A673 (cell line): ENCODE data around the gene TMEM165. TPM values are rescaled to one million over a fixed set of nuclear protein-coding genes. Genes with fewer than 3 reads are reported as not detected.

Source experiments
- BruUV-seq: library from RNA; stranded (reverse); fragments of 400-500 nt; replicated peaks from 2 replicates; lab custom pipeline; 2021; lab: Mats Ljungman, UMichigan
- CTCF ChIA-PET: fragments of 300-600 bp; sonication (Branson Sonifier 250); formaldehyde crosslinking; loops from one replicate; lab custom pipeline; 2022; ENCODE audit warnings: antibody characterized with exemption; lab: Charles Lee
- POLR2A ChIA-PET: fragments of 300-600 bp; sonication (Branson Sonifier 250); formaldehyde crosslinking; loops from one replicate; lab custom pipeline; 2022; ENCODE audit warnings: antibody characterized with exemption; ENCODE audit not compliant: low non-redundant PET; lab: Charles Lee
- DNase-seq: peaks from one replicate; pipeline ENCODE4 v3.0.0-alpha.2; 2015; ENCODE audit warnings: low spot score
- H3K27ac ChIP-seq: fragments of 200-600 bp; sonication (generic); 2 replicates; pipeline ENCODE4 v1.5.1; 2016; ENCODE audit warnings: mixed run types, low read depth, mild to moderate bottlenecking, mixed read lengths, antibody characterized with exemption, low read length; ENCODE audit not compliant: poor library complexity, severe bottlenecking
- H3K27me3 ChIP-seq: fragments of 200-600 bp; sonication (generic); replicated peaks from 2 replicates; pipeline ENCODE4 v1.6.1; 2017; ENCODE audit warnings: mixed run types, low read depth, mild to moderate bottlenecking, mixed read lengths, antibody characterized with exemption, low read length; ENCODE audit not compliant: insufficient read depth, poor library complexity
- H3K36me3 ChIP-seq: fragments of 200-600 bp; sonication (generic); 2 replicates; pipeline ENCODE4 v1.6.1; 2016; ENCODE audit warnings: mixed run types, mild to moderate bottlenecking, mixed read lengths, antibody characterized with exemption, low read length; ENCODE audit not compliant: insufficient read depth, poor library complexity, severe bottlenecking
- H3K4me1 ChIP-seq: fragments of 200-600 bp; sonication (generic); 2 replicates; pipeline ENCODE4 v1.6.1; 2017; ENCODE audit warnings: mixed run types, mild to moderate bottlenecking, mixed read lengths, antibody characterized with exemption, low read length; ENCODE audit not compliant: insufficient read depth, poor library complexity, severe bottlenecking
- H3K4me3 ChIP-seq: fragments of 200-600 bp; sonication (generic); 2 replicates; pipeline ENCODE4 v1.5.1; 2016; ENCODE audit warnings: low read depth, mixed run types, mild to moderate bottlenecking, mixed read lengths, low read length; ENCODE audit not compliant: poor library complexity, severe bottlenecking
- H3K9me3 ChIP-seq: fragments of 200-600 bp; sonication (generic); 2 replicates; pipeline ENCODE4 v1.6.1; 2016; ENCODE audit warnings: mixed run types, low read depth, mild to moderate bottlenecking, mixed read lengths, antibody characterized with exemption, low read length; ENCODE audit not compliant: poor library complexity, severe bottlenecking
- CTCF ChIP-seq: fragments of 300-800, 200-600 bp; sonication (generic); conservative IDR thresholded peaks from 2 replicates; pipeline ENCODE4 v1.5.1; 2017; ENCODE audit warnings: low read depth, mild to moderate bottlenecking, antibody characterized with exemption, low read length, moderate library complexity, mixed read lengths
- EZH2 ChIP-seq: fragments of 200-600 bp; sonication (generic); IDR thresholded peaks from 2 replicates; pipeline ENCODE4 v1.6.1; 2017; ENCODE audit warnings: borderline replicate concordance, low read depth, mild to moderate bottlenecking, mixed read lengths, antibody characterized with exemption, low read length; ENCODE audit not compliant: poor library complexity, severe bottlenecking
- intact Hi-C: fragments of 100-400 bp; cut with micrococcal nuclease; formaldehyde crosslinking; loops from one replicate; pipeline ENCODE4 v1.10.0; 2022; ENCODE audit not compliant: unreplicated experiment
- total RNA-seq: library from RNA; stranded (reverse); gene quantifications from 2 replicates; pipeline ENCODE4 v1.2.3, GENCODE V29; 2021

TMEM165 gene
- total RNA-seq, 1 experiment from 2014 or later = 34.7 TPM

GRCh38 chr4:55398966-55399365 is 3.2 kb downstream of the TMEM165 start:
- TF ChIP-seq CTCF (no peak), EZH2 (no peak)
- DNase-seq = no peak

GRCh38 chr4:55399581-55399980 is 3.8 kb downstream of the TMEM165 start:
- ChIA-PET POLR2A (no interaction called here), CTCF (no interaction called here)
- no peak for TF ChIP-seq EZH2
- no peak for TF ChIP-seq CTCF
- peaks cover 9% of the 10 kb centered on the region for H3K4me1 ChIP-seq
- no peak overlapping the region for H3K27ac ChIP-seq
- DNase-seq = no peak
- BruUV-seq = no TSS peak
- no peaks in the 10 kb centered on the region for H3K36me3 ChIP-seq
- H3K9me3 ChIP-seq = no peaks in the 10 kb centered on the region
- intact Hi-C loops = no loop called here
- no peaks in the 10 kb centered on the region for H3K27me3 ChIP-seq
- no peak overlapping the region for H3K4me3 ChIP-seq

More at GRCh38 chr4:55398966-55399365, 3.2 kb downstream of the TMEM165 start:
- POLR2A ChIA-PET = no interaction called here
- Histone ChIP-seq H3K36me3 (no peaks in the 10 kb centered on the region), H3K4me3 (no peak overlapping the region), H3K27me3 (no peaks in the 10 kb centered on the region), H3K4me1 (peaks cover 9% of the 10 kb centered on the region), H3K9me3 (no peaks in the 10 kb centered on the region), H3K27ac (no peak overlapping the region)
- CTCF ChIA-PET = interaction anchor here (0.6 to 0.7 kb wide), 2 partner anchors 12 to 32 kb away, joined by 3 to 5 read pairs; no protein-coding TSS in a partner anchor
- no TSS peak for BruUV-seq
- intact Hi-C loops = no loop called here

GRCh38 chr4:55405073-55405472 is 9.3 kb downstream of the TMEM165 start:
- intact Hi-C loops = loop anchor here (10.0 kb wide), 1 partner anchor 460 kb away; no protein-coding TSS in a partner anchor
- H3K4me3 ChIP-seq = no peak overlapping the region
- H3K27me3 ChIP-seq = no peaks in the 10 kb centered on the region
- ChIA-PET CTCF (no interaction called here), POLR2A (no interaction called here)
- peaks cover 3% of the 10 kb centered on the region for H3K36me3 ChIP-seq
- H3K9me3 ChIP-seq = no peaks in the 10 kb centered on the region
- peaks cover 6% of the 10 kb centered on the region for H3K4me1 ChIP-seq
- H3K27ac ChIP-seq = no peak overlapping the region
- TF ChIP-seq EZH2 (no peak), CTCF (no peak)
- no TSS peak for BruUV-seq
- DNase-seq = no peak
